Nephron (organoid): ENCODE data around the gene PRKD1.
A peak's percentile ranks its signal among the peaks of the same experiment; 100 is the strongest.

Experiments
- H3K27ac Mint-ChIP-seq, 3 experiments: 2 replicates each; pipeline ENCODE4 v1.8.0; 2020; ENCODE audit warnings: mixed read lengths in 3 of 3, mild to moderate bottlenecking in 2 of 3, moderate library complexity in 1 of 3
- H3K27me3 Mint-ChIP-seq: 2 replicates; pipeline ENCODE4 v1.8.0; 2021; ENCODE audit warnings: low read depth, mild to moderate bottlenecking, moderate library complexity, mixed read lengths
- H3K36me3 Mint-ChIP-seq: 2 replicates; pipeline ENCODE4 v1.8.0; 2020; ENCODE audit warnings: low read depth, mixed read lengths
- H3K4me1 Mint-ChIP-seq: 2 replicates; pipeline ENCODE4 v1.8.0; 2020; ENCODE audit warnings: mixed read lengths
- H3K4me3 Mint-ChIP-seq, 3 experiments: 2 replicates each; pipeline ENCODE4 v1.8.0; 2020; ENCODE audit warnings: mild to moderate bottlenecking in 3 of 3, mixed read lengths in 3 of 3, moderate library complexity in 2 of 3
- H3K9me3 Mint-ChIP-seq: 2 replicates; pipeline ENCODE4 v1.8.0; 2020; ENCODE audit warnings: mixed read lengths
- TF ChIP-seq, protein P1 (sequence below), 3 experiments: fragments of 200-600 bp; sonication (generic); IDR thresholded peaks; one replicate each; pipeline ENCODE4 v1.5.0; 2021; ENCODE audit warnings: antibody characterized with exemption in 3 of 3; ENCODE audit not compliant: unreplicated experiment in 3 of 3

PRKD1 gene

GRCh38 chr14:29838752-29839151 is 88.9 kb downstream of the PRKD1 start:
- Mint-ChIP-seq H3K36me3 (peaks cover 31% of the 10 kb centered on the region), H3K4me1 (no peaks in the 10 kb centered on the region), H3K27me3 (no peaks in the 10 kb centered on the region), H3K4me3 (no peak overlapping the region), H3K27ac (no peak overlapping the region), H3K9me3 (peaks cover 33% of the 10 kb centered on the region)
- TF ChIP-seq, protein P1, sequence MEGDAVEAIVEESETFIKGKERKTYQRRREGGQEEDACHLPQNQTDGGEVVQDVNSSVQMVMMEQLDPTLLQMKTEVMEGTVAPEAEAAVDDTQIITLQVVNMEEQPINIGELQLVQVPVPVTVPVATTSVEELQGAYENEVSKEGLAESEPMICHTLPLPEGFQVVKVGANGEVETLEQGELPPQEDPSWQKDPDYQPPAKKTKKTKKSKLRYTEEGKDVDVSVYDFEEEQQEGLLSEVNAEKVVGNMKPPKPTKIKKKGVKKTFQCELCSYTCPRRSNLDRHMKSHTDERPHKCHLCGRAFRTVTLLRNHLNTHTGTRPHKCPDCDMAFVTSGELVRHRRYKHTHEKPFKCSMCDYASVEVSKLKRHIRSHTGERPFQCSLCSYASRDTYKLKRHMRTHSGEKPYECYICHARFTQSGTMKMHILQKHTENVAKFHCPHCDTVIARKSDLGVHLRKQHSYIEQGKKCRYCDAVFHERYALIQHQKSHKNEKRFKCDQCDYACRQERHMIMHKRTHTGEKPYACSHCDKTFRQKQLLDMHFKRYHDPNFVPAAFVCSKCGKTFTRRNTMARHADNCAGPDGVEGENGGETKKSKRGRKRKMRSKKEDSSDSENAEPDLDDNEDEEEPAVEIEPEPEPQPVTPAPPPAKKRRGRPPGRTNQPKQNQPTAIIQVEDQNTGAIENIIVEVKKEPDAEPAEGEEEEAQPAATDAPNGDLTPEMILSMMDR (IDR thresholded peaks at IDR 0.05; ENCODE audit: unreplicated experiment in 3 of 3), result no peak

GRCh38 chr14:29836395-29836794 is 91.3 kb downstream of the PRKD1 start:
- H3K4me1 Mint-ChIP-seq, result no peaks in the 10 kb centered on the region
- TF ChIP-seq, protein P1 (IDR thresholded peaks at IDR 0.05; ENCODE audit: unreplicated experiment in 3 of 3), result no peak
- no peaks in the 10 kb centered on the region for H3K27me3 Mint-ChIP-seq
- H3K27ac Mint-ChIP-seq, result no peak overlapping the region
- H3K9me3 Mint-ChIP-seq, result peaks cover 28% of the 10 kb centered on the region
- no peak overlapping the region for H3K4me3 Mint-ChIP-seq
- peaks cover 26% of the 10 kb centered on the region for H3K36me3 Mint-ChIP-seq

- no peaks in the 10 kb centered on the region for H3K4me1 Mint-ChIP-seq
- H3K27me3 Mint-ChIP-seq, result no peaks in the 10 kb centered on the region
- no peaks in the 10 kb centered on the region for H3K36me3 Mint-ChIP-seq
- peaks cover 2% of the 10 kb centered on the region for H3K9me3 Mint-ChIP-seq
- H3K4me3 Mint-ChIP-seq, result no peak overlapping the region
- TF ChIP-seq, protein P1 (IDR thresholded peaks at IDR 0.05; ENCODE audit: unreplicated experiment in 3 of 3), result no peak
- H3K27ac Mint-ChIP-seq, result no peak overlapping the region
Observed at GRCh38 chr14:29832042-29832441, 95.6 kb downstream of the PRKD1 start.

DNA sequence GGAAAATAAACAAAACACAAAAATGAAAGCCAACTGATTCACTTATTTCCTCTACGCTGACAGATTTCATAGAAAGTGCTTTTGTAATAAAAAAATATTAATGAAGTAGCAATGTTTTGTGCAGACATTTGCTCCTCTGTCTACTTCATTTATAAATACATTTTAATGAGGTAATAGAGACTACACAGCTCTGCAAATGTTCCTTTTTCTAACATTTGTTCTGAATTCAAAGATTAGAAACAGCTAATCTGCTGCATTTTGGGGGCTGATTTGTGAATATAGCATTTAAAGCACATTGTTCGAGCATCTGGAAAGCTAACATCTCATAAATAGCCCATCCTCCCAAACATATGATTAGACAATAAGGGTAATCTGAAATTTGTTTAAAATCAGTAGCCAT is 97.8 kb downstream of the PRKD1 start:
- no peaks in the 10 kb centered on the region for H3K9me3 Mint-ChIP-seq
- H3K27ac Mint-ChIP-seq, result no peak overlapping the region
- no peak overlapping the region for H3K4me3 Mint-ChIP-seq
- TF ChIP-seq, protein P1 (IDR thresholded peaks at IDR 0.05; ENCODE audit: unreplicated experiment in 3 of 3), result no peak
- peaks cover 6% of the 10 kb centered on the region for H3K4me1 Mint-ChIP-seq
- H3K27me3 Mint-ChIP-seq, result no peaks in the 10 kb centered on the region
- no peaks in the 10 kb centered on the region for H3K36me3 Mint-ChIP-seq

GRCh38 chr14:29823816-29824215 is 103.8 kb downstream of the PRKD1 start:
- TF ChIP-seq, protein P1 (IDR thresholded peaks at IDR 0.05; ENCODE audit: unreplicated experiment in 3 of 3), result no peak
- H3K27me3 Mint-ChIP-seq, result no peaks in the 10 kb centered on the region

GRCh38 chr14:29822430-29822709 is 105.3 kb downstream of the PRKD1 start:
- no peaks in the 10 kb centered on the region for H3K27me3 Mint-ChIP-seq
- TF ChIP-seq, protein P1 (IDR thresholded peaks at IDR 0.05; ENCODE audit: unreplicated experiment in 3 of 3), result no peak
- H3K9me3 Mint-ChIP-seq, result no peaks in the 10 kb centered on the region
- H3K4me3 Mint-ChIP-seq, result peak overlapping the region in 2 of 3 experiments; percentile 12 to 14
- peak overlapping the region; percentile 94 to 99 (median 94) for H3K27ac Mint-ChIP-seq
- H3K36me3 Mint-ChIP-seq, result no peaks in the 10 kb centered on the region
- peaks cover 46% of the 10 kb centered on the region for H3K4me1 Mint-ChIP-seq

More at GRCh38 chr14:29823816-29824215, 103.8 kb downstream of the PRKD1 start:
- no peak overlapping the region for H3K4me3 Mint-ChIP-seq
- no peaks in the 10 kb centered on the region for H3K36me3 Mint-ChIP-seq
- no peaks in the 10 kb centered on the region for H3K9me3 Mint-ChIP-seq
- H3K27ac Mint-ChIP-seq, result peak overlapping the region; percentile 79 to 99 (median 94)
- H3K4me1 Mint-ChIP-seq, result peaks cover 45% of the 10 kb centered on the region
